Cerebellar nuclear complex (tissue), 1 donor: Measurements from ENCODE around the gene OIP5.

Experiments used
- DNase-seq, 2 experiments: peaks; one replicate each; lab custom pipeline; 2025; lab: John Stamatoyannopoulos, UW

The OIP5 gene

DNA sequence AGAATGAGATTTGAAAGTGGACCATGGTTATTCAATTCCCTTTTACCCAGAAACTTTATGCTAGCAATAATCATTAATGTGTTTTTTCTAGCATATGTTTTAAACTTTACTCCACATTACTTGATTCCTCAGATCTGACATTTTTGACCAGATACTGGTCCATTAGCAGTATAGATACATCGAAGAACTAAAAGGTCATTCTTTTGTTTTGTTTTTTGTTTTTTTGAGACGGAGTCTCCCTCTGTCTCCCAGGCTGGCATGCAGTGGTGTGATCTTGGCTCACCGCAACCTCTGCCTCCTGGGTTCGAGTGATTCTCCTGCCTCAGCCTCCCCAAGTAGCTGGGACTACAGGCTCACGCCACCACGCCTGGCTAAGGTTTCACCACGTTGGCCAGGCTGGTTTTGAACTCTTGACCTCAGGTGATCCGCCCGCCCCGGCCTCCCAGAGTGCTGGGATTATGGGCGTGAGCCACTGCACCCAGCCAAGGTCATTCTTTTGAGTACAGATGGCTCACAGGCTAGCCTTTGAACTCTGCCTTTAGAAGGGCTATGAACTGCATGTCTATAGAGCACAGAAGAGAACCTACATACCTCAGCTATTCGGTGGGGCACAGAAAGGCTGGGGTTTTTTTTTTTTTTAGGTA, 72.7 kb downstream of the OIP5 start:
- DNase-seq, result no peak
